Body of pancreas (tissue), 4 donors: ENCODE results near the gene TSLP. TPM values are rescaled to one million over a fixed set of nuclear protein-coding genes. Genes with fewer than 3 reads are reported as not detected.

Source experiments
- ATAC-seq: fragments of 150-250 bp; one replicate; pipeline ENCODE4 v1.9.1; 2016
- DNase-seq, 4 donors: peaks; one replicate each; pipeline ENCODE4 v3.0.0-alpha.2; 2019
- H3K27ac ChIP-seq, 4 donors: fragments of 200-600 bp; sonication (generic); 1 replicate in 3 of 4; 2 replicates in 1 of 4; pipeline versions ENCODE4 v1.5.1 to v1.6.1; 2016 to 2019; ENCODE audit warnings: mild to moderate bottlenecking in 1 of 4, mixed read lengths in 1 of 4, moderate library complexity in 1 of 4
- H3K27me3 ChIP-seq, 2 donors: fragments of 200-600 bp; sonication (generic); one replicate each; pipeline ENCODE4 v1.6.0; 2016; ENCODE audit warnings: mild to moderate bottlenecking in 1 of 2
- H3K36me3 ChIP-seq, 2 donors: fragments of 200-600 bp; sonication (generic); replicated peaks in 1 of 2; 2 replicates each; pipeline ENCODE4 v1.5.1; 2016; ENCODE audit warnings: low read depth in 2 of 2; ENCODE audit not compliant: insufficient read depth in 1 of 2
- H3K4me1 ChIP-seq: fragments of 200-600 bp; sonication (generic); one replicate; pipeline ENCODE4 v1.6.0; 2016
- H3K4me3 ChIP-seq, 2 donors: fragments of 200-600 bp; sonication (generic); 1 replicate in 1 of 2; 2 replicates in 1 of 2; pipeline ENCODE4 v1.5.1; 2016 to 2019
- H3K9me3 ChIP-seq, 3 donors: fragments of 200-600 bp; sonication (generic); 1 replicate in 2 of 3; 2 replicates in 1 of 3; pipeline ENCODE4 v1.5.1; 2016
- CTCF ChIP-seq, 7 experiments: fragments of 450-650 bp in 4 of 7; fragments of 200-600 bp in 3 of 7; sonication (generic) in 3 of 7; IDR thresholded peaks; one replicate each; pipeline ENCODE4 v1.5.1; 2016 to 2019; ENCODE audit warnings: antibody characterized with exemption in 7 of 7
- POLR2A ChIP-seq, 3 donors: fragments of 450-650 bp; IDR thresholded peaks; one replicate each; pipeline ENCODE4 v1.6.1; 2016; ENCODE audit warnings: antibody characterized with exemption in 3 of 3, mild to moderate bottlenecking in 2 of 3
- WGBS, 2 donors: methylation state at CpG; one replicate each; pipeline ENCODE4 v1.1.5; 2017; 5-methylcytosine and 5-hydroxymethylcytosine counted together
- intact Hi-C: fragments of 100-400 bp; cut with DNase I; formaldehyde crosslinking; loops from one replicate; pipeline ENCODE4 v1.15.1; 2023
- total RNA-seq, 2 donors: library from RNA; depleted of rRNA; stranded (reverse); fragments of >200 nt; gene quantifications; one replicate each; pipeline ENCODE4 v1.1.0, GENCODE V29; 2016

Gene TSLP
- total RNA-seq, 2 donors from 2014 or later = 0.26 TPM; not detected in 1

- TF ChIP-seq POLR2A (IDR thresholded peaks at IDR 0.05) (no peak), CTCF (IDR thresholded peaks at IDR 0.05) (no peak)
- no peaks in the 10 kb centered on the region for H3K27me3 ChIP-seq
- 65 to 73% methylated on average over 1 of the region's 1 CpG for WGBS, 2 donors
- peaks cover 6 to 26% of the 10 kb centered on the region in 2 donors for H3K36me3 ChIP-seq
- no peaks in the 10 kb centered on the region for H3K4me1 ChIP-seq
- H3K4me3 ChIP-seq = no peak overlapping the region
- DNase-seq = no peak
- H3K27ac ChIP-seq = no peak overlapping the region
- H3K9me3 ChIP-seq = no peaks in the 10 kb centered on the region
- intact Hi-C loops = no loop called here
- no peak for ATAC-seq
These were observed 45.6 kb downstream of the TSLP start for GRCh38 chr5:111117136-111117535.

DNA sequence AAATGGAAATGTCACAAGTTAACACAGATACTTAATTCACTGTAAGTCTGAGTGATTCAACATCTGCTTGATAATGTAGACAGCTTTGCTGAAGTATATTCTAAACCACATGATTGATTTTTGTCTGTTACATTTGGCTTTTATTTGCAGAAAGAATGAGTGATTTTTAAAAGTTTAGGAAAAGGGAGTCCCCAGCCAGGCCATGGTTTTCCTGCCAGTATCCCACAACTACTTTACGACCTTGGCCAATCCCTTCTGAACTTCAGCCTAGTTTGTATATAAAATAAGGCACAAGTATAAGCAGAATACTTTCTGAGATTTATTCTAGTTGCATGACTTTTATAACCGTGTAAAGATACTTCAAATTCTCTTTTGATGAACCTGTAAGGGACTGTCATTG lies 47.7 kb downstream of the TSLP start:
- ATAC-seq (no peak), DNase-seq (no peak)
- no peak for TF ChIP-seq CTCF (IDR thresholded peaks at IDR 0.05)
- no peak for TF ChIP-seq POLR2A (IDR thresholded peaks at IDR 0.05)
- Histone ChIP-seq H3K27ac (no peak overlapping the region), H3K36me3 (peaks cover 6 to 30% of the 10 kb centered on the region in 2 donors), H3K27me3 (no peaks in the 10 kb centered on the region), H3K4me1 (no peaks in the 10 kb centered on the region), H3K4me3 (no peak overlapping the region), H3K9me3 (no peaks in the 10 kb centered on the region)
- WGBS, 2 donors = 59 to 61% methylated on average over 2 of the region's 2 CpGs
- intact Hi-C loops = no loop called here

DNA sequence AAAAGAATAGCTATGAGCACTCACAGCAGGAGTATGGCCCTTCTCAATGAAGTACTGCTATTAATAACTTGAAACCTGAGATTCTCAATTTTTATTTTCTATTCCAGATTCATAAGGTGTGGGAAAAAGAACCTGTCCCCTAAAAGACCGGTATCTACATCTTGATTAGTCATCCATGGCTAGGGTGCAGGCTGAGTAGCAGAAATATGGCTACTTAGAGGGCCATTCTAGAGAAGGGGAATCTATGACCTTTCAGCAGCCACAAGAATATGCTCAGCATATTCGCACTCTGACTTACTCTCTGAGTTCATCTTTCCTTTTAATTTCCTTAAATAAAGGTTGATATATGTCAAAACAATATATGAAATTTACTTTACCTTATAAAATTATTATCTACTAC lies 48.3 kb downstream of the TSLP start:
- ATAC-seq (no peak), DNase-seq (no peak)
- no peak overlapping the region for H3K4me3 ChIP-seq
- TF ChIP-seq CTCF (IDR thresholded peaks at IDR 0.05) (no peak), POLR2A (IDR thresholded peaks at IDR 0.05) (no peak)
- H3K9me3 ChIP-seq = no peaks in the 10 kb centered on the region
- WGBS, 2 donors = 92 to 93% methylated on average over 2 of the region's 2 CpGs
- H3K4me1 ChIP-seq = no peaks in the 10 kb centered on the region
- peaks cover 6 to 35% of the 10 kb centered on the region in 2 donors for H3K36me3 ChIP-seq
- no peaks in the 10 kb centered on the region for H3K27me3 ChIP-seq
- no peak overlapping the region for H3K27ac ChIP-seq
- intact Hi-C loops = no loop called here

DNA sequence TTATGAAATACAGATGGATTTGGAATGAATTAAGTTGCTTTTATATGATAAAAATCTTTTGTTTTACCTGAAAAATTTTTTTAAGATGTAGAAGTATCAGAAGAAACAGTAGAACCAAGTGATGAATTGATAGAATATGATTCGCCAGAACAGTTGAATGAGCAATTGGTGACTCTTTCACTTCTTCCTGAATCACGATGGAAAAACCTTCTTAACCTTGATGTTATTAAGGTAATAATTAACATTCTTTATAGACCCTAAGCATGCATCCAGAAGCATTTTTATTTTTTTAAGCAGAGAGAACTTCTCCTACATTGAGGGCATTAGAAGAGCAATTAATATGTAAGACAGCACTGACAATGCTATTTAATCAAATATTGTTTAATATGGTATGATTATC lies 49.4 kb downstream of the TSLP start:
- H3K36me3 ChIP-seq = peaks cover 6 to 37% of the 10 kb centered on the region in 2 donors
- H3K4me1 ChIP-seq = no peaks in the 10 kb centered on the region
- DNase-seq (no peak), ATAC-seq (no peak)
- H3K27ac ChIP-seq = no peak overlapping the region
- H3K27me3 ChIP-seq = no peaks in the 10 kb centered on the region
- WGBS, 2 donors = 50 to 60% methylated on average over 2 of the region's 2 CpGs
- TF ChIP-seq POLR2A (IDR thresholded peaks at IDR 0.05) (no peak), CTCF (IDR thresholded peaks at IDR 0.05) (no peak)
- intact Hi-C loops = no loop called here
- no peak overlapping the region for H3K4me3 ChIP-seq
- H3K9me3 ChIP-seq = no peaks in the 10 kb centered on the region

GRCh38 chr5:111121926-111122325 lies 50.4 kb downstream of the TSLP start:
- intact Hi-C loops = no loop called here
- no peak for TF ChIP-seq POLR2A (IDR thresholded peaks at IDR 0.05)
- no peak for TF ChIP-seq CTCF (IDR thresholded peaks at IDR 0.05)
- Histone ChIP-seq H3K4me3 (no peak overlapping the region), H3K27ac (no peak overlapping the region), H3K36me3 (peaks cover 6 to 42% of the 10 kb centered on the region in 2 donors), H3K27me3 (no peaks in the 10 kb centered on the region), H3K4me1 (no peaks in the 10 kb centered on the region), H3K9me3 (no peaks in the 10 kb centered on the region)
- DNase-seq (no peak), ATAC-seq (no peak)
